ENCODE measurements around the gene KRTAP10-10.
"Not testable (repeated sequence)": the region's sequence is repeated elsewhere in the genome, so short reads cannot be mapped to it uniquely, and the experiment has no call there.

The KRTAP10-10 gene

DNA sequence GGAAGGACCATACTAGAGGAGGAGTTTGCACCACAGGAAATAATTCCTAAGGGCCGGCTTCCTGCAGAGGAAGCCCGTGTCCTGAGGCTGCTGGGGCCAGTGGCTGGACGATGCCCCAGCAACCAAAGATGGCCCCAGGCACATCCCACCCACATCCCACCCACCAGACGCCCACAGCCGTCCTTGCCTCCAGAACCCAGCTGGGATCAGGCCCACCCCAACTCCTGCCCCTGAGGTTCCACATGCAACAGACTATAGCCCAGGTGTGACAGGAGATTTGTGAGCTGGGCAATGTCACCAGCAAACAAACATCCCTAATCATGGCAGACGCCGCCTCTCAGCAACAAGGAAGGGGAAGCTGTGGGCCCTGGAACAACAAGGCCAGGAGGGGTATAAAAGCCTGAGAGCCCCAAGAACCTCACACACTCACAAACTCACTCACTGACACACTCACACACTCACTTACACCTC, 10.4 kb upstream of the KRTAP10-10 start, which contains the start of gene KRTAP10-9:
Gene KRTAP10-9 (plus strand): TSS at position 421 of the 471 bp plus-strand sequence. CDS start 79 bp downstream, outside the sequence.
- no peak for DNase-seq
- Mint-ChIP-seq H3K4me3 (no peak within 1 kb of the TSS), H3K27ac (no peak within 1 kb of the TSS), H3K27me3 (peaks cover 18% of the 10 kb centered on the region), H3K9me3 (peaks cover 49% of the 10 kb centered on the region), H3K36me3 (peaks cover 32% of the 10 kb centered on the region), H3K4me1 (peaks cover 12% of the 10 kb centered on the region)
- CTCF ChIA-PET, result no interaction called here

DNA sequence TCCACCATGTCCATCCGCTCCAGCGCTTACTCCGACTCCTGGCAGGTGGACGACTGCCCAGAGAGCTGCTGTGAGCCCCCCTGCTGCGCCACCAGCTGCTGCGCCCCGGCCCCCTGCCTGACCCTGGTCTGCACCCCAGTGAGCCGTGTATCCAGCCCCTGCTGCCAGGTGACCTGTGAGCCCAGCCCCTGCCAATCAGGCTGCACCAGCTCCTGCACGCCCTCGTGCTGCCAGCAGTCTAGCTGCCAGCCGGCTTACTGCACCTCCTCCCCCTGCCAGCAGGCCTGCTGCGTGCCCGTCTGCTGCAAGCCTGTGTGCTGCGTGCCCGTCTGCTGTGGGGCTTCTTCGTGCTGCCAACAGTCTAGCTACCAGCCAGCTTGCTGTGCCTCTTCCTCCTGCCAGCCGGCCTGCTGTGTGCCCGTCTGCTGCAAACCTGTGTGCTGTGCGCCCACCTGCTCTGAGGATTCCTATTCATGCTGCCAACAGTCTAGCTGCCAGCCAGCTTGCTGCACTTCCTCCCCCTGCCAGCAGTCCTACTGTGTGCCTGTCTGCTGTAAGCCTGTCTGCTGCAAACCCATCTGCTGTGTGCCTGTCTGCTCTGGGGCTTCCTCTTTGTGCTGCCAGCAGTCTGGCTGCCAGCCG, 9.9 kb upstream of the KRTAP10-10 start:
- CTCF ChIA-PET, DNase-seq, H3K4me3 Mint-ChIP-seq, H3K27ac Mint-ChIP-seq: not testable (repeated sequence)
- Mint-ChIP-seq H3K4me1 (peaks cover 12% of the 10 kb centered on the region), H3K9me3 (peaks cover 51% of the 10 kb centered on the region), H3K27me3 (peaks cover 21% of the 10 kb centered on the region), H3K36me3 (peaks cover 29% of the 10 kb centered on the region)

DNA sequence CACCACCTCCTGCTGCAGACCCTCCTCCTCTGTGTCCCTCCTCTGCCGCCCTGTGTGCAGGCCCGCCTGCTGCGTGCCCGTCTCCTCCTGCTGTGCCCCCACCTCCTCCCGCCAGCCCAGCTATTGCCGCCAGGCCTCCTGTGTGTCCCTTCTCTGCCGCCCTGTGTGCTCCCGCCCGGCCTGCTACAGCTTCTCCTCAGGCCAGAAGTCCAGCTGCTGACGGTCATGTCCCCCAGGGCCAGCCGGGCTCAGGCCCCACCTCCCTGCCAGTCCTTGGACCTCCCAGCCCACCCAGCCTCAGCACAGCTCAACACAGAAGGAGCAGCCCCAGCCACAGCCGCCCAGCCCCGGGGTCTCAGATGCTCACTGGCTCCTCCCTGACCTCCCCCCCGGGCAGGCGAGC, 9.3 kb upstream of the KRTAP10-10 start:
- H3K27ac Mint-ChIP-seq, CTCF ChIA-PET, DNase-seq, H3K4me3 Mint-ChIP-seq: not testable (repeated sequence)
- peaks cover 25% of the 10 kb centered on the region for H3K36me3 Mint-ChIP-seq
- peaks cover 26% of the 10 kb centered on the region for H3K27me3 Mint-ChIP-seq
- peaks cover 47% of the 10 kb centered on the region for H3K9me3 Mint-ChIP-seq
- peaks cover 12% of the 10 kb centered on the region for H3K4me1 Mint-ChIP-seq

- Mint-ChIP-seq H3K4me3 (no peak overlapping the region), H3K36me3 (peaks cover 22% of the 10 kb centered on the region), H3K9me3 (peaks cover 47% of the 10 kb centered on the region), H3K27ac (no peak overlapping the region), H3K27me3 (peaks cover 26% of the 10 kb centered on the region), H3K4me1 (peaks cover 12% of the 10 kb centered on the region)
- no peak for DNase-seq
- CTCF ChIA-PET, result no interaction called here
Measured at GRCh38 chr21:44628707-44629391, 8.3 kb upstream of the KRTAP10-10 start.

- DNase-seq, result no peak
- Mint-ChIP-seq H3K27me3 (peaks cover 20% of the 10 kb centered on the region), H3K4me3 (no peak overlapping the region), H3K4me1 (peaks cover 12% of the 10 kb centered on the region), H3K27ac (peak overlapping the region; percentile 47), H3K9me3 (peaks cover 35% of the 10 kb centered on the region), H3K36me3 (peaks cover 15% of the 10 kb centered on the region)
- CTCF ChIA-PET, result no interaction called here
Measured at GRCh38 chr21:44630440-44630839, 6.7 kb upstream of the KRTAP10-10 start.

- Mint-ChIP-seq H3K4me1 (peaks cover 12% of the 10 kb centered on the region), H3K36me3 (peaks cover 15% of the 10 kb centered on the region), H3K27me3 (peaks cover 31% of the 10 kb centered on the region), H3K4me3 (no peak overlapping the region), H3K9me3 (peaks cover 35% of the 10 kb centered on the region), H3K27ac (no peak overlapping the region)
- CTCF ChIA-PET, result no interaction called here
- DNase-seq, result no peak
Measured at GRCh38 chr21:44632067-44632466, 5.1 kb upstream of the KRTAP10-10 start.

DNA sequence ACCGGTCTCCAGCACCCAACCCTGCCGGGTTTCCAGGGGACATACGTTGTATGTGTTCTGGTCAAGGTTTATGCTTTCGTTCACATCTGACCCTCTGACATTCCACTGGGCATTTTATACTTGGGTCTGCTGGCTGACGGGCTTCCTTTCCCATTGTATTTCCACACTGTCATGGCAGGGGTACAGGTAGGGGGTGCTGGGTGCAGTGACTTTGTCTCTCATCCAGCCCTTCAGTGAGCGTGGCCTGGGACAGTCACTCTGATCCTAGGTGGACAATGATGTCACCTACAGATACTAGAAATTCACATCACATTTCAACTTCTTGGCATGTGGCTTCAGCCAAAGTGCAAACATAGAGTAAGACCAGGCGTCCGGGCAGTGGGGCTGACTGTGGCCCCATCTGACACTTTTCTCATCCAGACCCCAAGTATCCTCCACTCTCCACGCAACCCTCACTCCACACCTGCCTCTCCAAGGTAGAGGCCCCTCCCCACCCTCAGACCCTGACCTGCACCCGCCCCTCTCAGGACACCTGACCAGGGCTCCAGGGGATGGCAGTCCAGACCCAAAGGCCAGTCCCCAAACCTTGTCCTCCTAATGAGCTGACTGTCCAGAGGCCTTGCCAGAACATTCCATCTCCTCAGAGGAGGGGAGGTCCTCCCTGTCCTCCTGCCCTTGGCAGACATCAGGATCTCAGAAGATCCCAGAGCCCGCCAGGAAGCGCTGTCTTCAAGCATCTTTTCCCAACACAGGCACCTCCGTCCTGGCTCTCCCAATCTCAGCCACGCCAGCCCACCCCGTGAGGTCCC, 743 bp upstream of the KRTAP10-10 start:
- Mint-ChIP-seq H3K4me3 (no peak overlapping the region), H3K27ac (no peak overlapping the region), H3K4me1 (no peaks in the 10 kb centered on the region), H3K9me3 (peaks cover 31% of the 10 kb centered on the region), H3K27me3 (peaks cover 44% of the 10 kb centered on the region), H3K36me3 (peaks cover 4% of the 10 kb centered on the region)
- no peak for DNase-seq
- CTCF ChIA-PET, result no interaction called here

DNA sequence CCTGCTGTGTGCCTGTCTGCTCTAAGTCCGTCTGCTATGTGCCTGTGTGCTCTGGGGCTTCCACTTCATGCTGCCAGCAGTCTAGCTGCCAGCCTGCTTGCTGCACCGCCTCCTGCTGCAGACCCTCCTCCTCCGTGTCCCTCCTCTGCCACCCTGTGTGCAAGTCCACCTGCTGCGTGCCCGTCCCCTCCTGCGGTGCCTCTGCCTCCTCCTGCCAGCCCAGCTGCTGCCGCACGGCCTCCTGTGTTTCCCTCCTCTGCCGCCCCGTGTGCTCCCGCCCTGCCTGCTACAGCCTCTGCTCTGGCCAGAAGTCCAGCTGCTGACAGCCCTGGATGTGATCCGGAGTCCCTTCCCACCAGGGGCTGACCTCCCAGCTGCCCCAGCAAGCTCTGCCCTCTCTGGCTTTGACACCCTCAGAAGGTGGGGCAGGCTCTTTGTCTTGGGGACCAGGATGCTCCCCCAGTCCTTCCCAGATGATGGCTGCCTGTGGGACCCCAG, 744 bp downstream of the KRTAP10-10 start:
- H3K4me1 Mint-ChIP-seq, H3K36me3 Mint-ChIP-seq, H3K27ac Mint-ChIP-seq, H3K4me3 Mint-ChIP-seq, DNase-seq, CTCF ChIA-PET: not testable (repeated sequence)
- H3K9me3 Mint-ChIP-seq, result peaks cover 29% of the 10 kb centered on the region
- peaks cover 39% of the 10 kb centered on the region for H3K27me3 Mint-ChIP-seq

GRCh38 chr21:44638506-44639330, 1.6 kb downstream of the KRTAP10-10 start:
- H3K4me1 Mint-ChIP-seq, CTCF ChIA-PET, DNase-seq, H3K36me3 Mint-ChIP-seq, H3K4me3 Mint-ChIP-seq, H3K27ac Mint-ChIP-seq: not testable (repeated sequence)
- Mint-ChIP-seq H3K27me3 (peaks cover 41% of the 10 kb centered on the region), H3K9me3 (peaks cover 31% of the 10 kb centered on the region)

GRCh38 chr21:44639331-44639655, 2.1 kb downstream of the KRTAP10-10 start:
- Mint-ChIP-seq H3K4me3 (no peak overlapping the region), H3K36me3 (peaks cover 4% of the 10 kb centered on the region), H3K27ac (no peak overlapping the region), H3K27me3 (peaks cover 45% of the 10 kb centered on the region), H3K4me1 (no peaks in the 10 kb centered on the region), H3K9me3 (peaks cover 36% of the 10 kb centered on the region)
- CTCF ChIA-PET, result no interaction called here
- no peak for DNase-seq

DNA sequence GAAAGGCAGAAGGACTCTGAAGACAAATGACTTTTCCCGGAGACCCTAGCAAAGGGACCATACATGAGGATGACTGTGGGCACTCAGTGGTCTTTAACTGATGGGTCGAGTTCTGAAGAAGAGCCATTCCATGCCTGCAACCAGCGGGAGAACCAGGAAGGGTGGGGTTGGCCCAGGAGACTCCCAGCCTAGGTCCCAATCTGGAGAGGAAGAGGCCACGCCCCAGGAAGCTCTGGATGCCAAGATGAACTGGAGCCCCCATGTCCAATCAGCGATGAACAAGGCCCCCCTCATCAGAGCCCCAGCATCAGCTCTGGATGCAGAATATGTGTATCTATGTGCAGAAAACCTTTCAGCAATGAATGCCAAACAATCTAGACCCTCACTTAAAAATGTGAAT, 3.6 kb downstream of the KRTAP10-10 start:
- Mint-ChIP-seq H3K4me1 (no peaks in the 10 kb centered on the region), H3K27ac (no peak overlapping the region), H3K9me3 (peaks cover 43% of the 10 kb centered on the region), H3K27me3 (peaks cover 45% of the 10 kb centered on the region), H3K4me3 (no peak overlapping the region), H3K36me3 (peaks cover 11% of the 10 kb centered on the region)
- CTCF ChIA-PET, result no interaction called here
- DNase-seq, result no peak

GRCh38 chr21:44643741-44644310, 6.7 kb downstream of the KRTAP10-10 start:
- DNase-seq, result no peak
- H3K36me3 Mint-ChIP-seq, result peaks cover 14% of the 10 kb centered on the region
- H3K9me3 Mint-ChIP-seq, result peaks cover 43% of the 10 kb centered on the region
- CTCF ChIA-PET, result no interaction called here
- no peak overlapping the region for H3K27ac Mint-ChIP-seq
- peaks cover 39% of the 10 kb centered on the region for H3K27me3 Mint-ChIP-seq
- no peak overlapping the region for H3K4me3 Mint-ChIP-seq
- H3K4me1 Mint-ChIP-seq, result no peaks in the 10 kb centered on the region

DNA sequence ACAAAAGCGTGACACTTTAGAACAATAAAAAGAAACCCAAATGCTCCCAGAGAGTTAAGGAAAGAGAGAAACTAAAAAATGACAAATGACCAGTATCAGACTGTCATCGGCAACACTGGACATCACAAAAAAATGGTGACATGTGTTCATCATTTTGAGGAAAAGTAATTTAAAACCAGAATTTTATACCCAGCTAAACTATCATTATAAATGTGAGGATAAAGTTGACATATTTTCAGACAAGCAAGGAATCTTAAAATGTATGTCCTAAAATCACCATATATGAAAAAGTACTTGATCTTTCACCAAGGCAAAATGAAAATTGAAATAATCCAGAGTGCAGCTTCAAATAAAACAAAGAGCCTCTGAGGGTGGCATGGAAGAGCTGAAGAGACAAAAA, 7.7 kb downstream of the KRTAP10-10 start:
- Mint-ChIP-seq H3K4me1 (no peaks in the 10 kb centered on the region), H3K36me3 (peaks cover 14% of the 10 kb centered on the region), H3K9me3 (peaks cover 42% of the 10 kb centered on the region), H3K27me3 (peaks cover 37% of the 10 kb centered on the region), H3K4me3 (no peak overlapping the region), H3K27ac (no peak overlapping the region)
- CTCF ChIA-PET, result no interaction called here
- DNase-seq, result no peak
